Subcutaneous preadipocyte (primary cell): ENCODE results near the gene ABHD17A. TPM values are rescaled to one million over a fixed set of nuclear protein-coding genes. Genes with fewer than 3 reads are reported as not detected.

Source experiments
- total RNA-seq: library from RNA; depleted of rRNA; stranded (reverse); fragments of >200 nt; gene quantifications from 2 replicates; pipeline ENCODE4 v1.2.3, GENCODE V29; 2012

Gene ABHD17A
- total RNA-seq: 58.4 and 64.3 TPM in 2 replicates

GRCh38 chr19:1885398-1886119 is at the start of gene ABHD17A:
ABHD17A (minus strand) TSS chr19:1885496; CDS start chr19:1881566, 3,930 bp downstream.

GRCh38 chr19:1905110-1905862 is 20.0 kb upstream of the ABHD17A start, which contains the start of the genes ADAT3 and SCAMP4:
ADAT3 (plus strand) TSS chr19:1905399; CDS start chr19:1912048, 6,649 bp downstream.
SCAMP4 (plus strand) TSS chr19:1905399; CDS start chr19:1915020, 9,621 bp downstream.

GRCh38 chr19:1863328-1863637 is 22.0 kb downstream of the ABHD17A start, which contains the start of gene KLF16:
KLF16 (minus strand) TSS chr19:1863579; CDS start chr19:1863497, 82 bp downstream.

DNA sequence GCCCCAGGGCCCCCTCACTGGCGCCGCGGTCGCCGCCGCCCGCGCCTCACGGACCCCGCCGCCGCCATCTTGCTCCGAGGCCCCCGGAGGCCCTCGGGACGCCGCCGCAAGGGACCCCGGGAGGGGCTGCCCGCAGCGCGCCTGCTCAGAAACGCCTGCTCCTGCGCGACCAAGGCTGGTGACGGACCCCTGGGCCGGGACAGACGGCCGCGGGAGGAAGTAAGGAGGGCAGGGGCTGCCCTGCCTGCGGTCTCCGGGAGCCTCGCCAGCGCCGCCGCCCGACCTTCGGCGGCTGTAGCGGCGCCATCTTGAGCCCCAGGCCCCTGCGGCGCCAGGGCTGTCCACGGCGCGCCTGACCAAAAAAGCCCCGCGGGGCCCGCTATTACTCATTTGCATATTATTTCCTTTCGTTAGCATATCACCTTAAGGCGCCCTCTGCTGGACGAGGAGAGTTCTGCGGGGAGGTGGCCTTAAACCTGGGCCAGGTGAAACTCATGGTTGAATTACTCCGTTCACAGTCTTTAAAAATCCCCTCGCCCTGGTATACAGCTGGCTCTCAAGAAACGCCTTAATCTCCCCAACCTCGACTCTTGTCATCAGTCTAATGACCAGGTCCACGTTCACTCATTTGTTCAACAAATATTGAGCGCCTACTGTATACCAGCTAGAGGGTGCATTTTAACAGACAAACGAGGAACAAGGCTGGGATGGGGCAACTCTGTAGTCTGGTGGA is 36.7 kb downstream of the ABHD17A start, which contains the start of gene REXO1:
REXO1 (minus strand) TSS at position 85 of the 733 bp plus-strand sequence. CDS start 125 bp downstream, outside the sequence.

Other genes starting within 250 kb of the ABHD17A start
- gene TCF3, start 232.9 kb downstream of the ABHD17A start, total RNA-seq: 65.4 and 78.4 TPM in 2 replicates
- gene ONECUT3, start 132.0 kb downstream of the ABHD17A start, total RNA-seq: not detected in 2 replicates
- 1.8 and 2.0 TPM in 2 replicates for gene ATP8B3, start 73.2 kb downstream of the ABHD17A start, total RNA-seq
- 13.9 and 25.7 TPM in 2 replicates for gene REXO1, start 37.0 kb downstream of the ABHD17A start, total RNA-seq
- 6.6 and 11.7 TPM in 2 replicates for gene KLF16, start 21.9 kb downstream of the ABHD17A start, total RNA-seq
- gene ADAT3, start 19.9 kb upstream of the ABHD17A start, total RNA-seq: 2.6 and 5.1 TPM in 2 replicates
- 47.8 and 48.3 TPM in 2 replicates for gene SCAMP4, start 19.9 kb upstream of the ABHD17A start, total RNA-seq
- gene CSNK1G2, start 55.7 kb upstream of the ABHD17A start, total RNA-seq: 63.2 and 95.8 TPM in 2 replicates
- 74.7 and 88.6 TPM in 2 replicates for gene BTBD2, start 130.2 kb upstream of the ABHD17A start, total RNA-seq
- 84.5 and 103 TPM in 2 replicates for gene MKNK2, start 165.7 kb upstream of the ABHD17A start, total RNA-seq
- gene MOB3A, start 210.8 kb upstream of the ABHD17A start, total RNA-seq: 42.3 and 79.2 TPM in 2 replicates
- 2.2 and 2.5 TPM in 2 replicates for gene IZUMO4, start 211.4 kb upstream of the ABHD17A start, total RNA-seq